Adrenal gland (tissue), 5 donors: ENCODE data around the gene MAGEA8.

ENCODE experiments used
- CTCF ChIP-seq, 6 experiments: fragments of 450-650 bp in 4 of 6; fragments of 200-600 bp in 2 of 6; sonication (generic) in 1 of 6; IDR thresholded peaks; 1 replicate in 5 of 6; 2 replicates in 1 of 6; pipeline versions ENCODE4 v1.5.1 to v1.8.0; 2016 to 2021; ENCODE audit warnings: antibody characterized with exemption in 6 of 6, mild to moderate bottlenecking in 2 of 6, moderate library complexity in 1 of 6
- POLR2A ChIP-seq, 2 donors: fragments of 450-650 bp; IDR thresholded peaks; one replicate each; pipeline ENCODE4 v1.6.1; 2017; ENCODE audit warnings: antibody characterized with exemption in 2 of 2, mild to moderate bottlenecking in 2 of 2, moderate library complexity in 1 of 2
- donor health status: DM: no; HTN: no; CAD: no.

- TF ChIP-seq CTCF (IDR thresholded peaks at IDR 0.05) = no peak
- no peak for TF ChIP-seq POLR2A (IDR thresholded peaks at IDR 0.05)
Observed at GRCh38 chrX:149867488-149867887, 13.5 kb upstream of the MAGEA8 start.
